ENCODE data around the gene IL20RA. TPM values are rescaled to one million over a fixed set of nuclear protein-coding genes. Genes with fewer than 3 reads are reported as not detected.

The IL20RA gene
- total and polyA plus RNA-seq, 2 of the 8 experiments (the other 6 are each of a cell fraction or from before 2014, with no cell fraction given) = 1.3 to 1.7 TPM

DNA sequence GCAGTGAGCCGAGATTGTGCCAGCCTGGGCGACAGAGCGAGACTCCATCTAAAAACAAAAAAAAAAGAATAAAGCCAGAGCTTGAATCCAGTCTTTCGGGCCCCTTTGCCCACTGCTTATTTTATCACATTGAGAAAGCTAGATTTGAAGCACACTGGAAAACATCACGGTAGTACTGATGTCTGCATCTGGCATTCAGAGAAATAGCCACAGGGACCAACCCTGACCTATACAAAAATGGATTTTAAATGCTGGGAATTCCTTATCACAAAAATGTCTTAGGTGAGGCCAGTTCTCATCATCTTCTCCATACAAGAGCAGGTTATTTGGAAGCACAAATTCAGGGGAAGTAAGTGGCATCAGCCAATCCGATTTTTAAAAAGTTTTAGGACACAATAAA lies 73.2 kb downstream of the IL20RA start:
- no peak overlapping the region for H3K4me3 ChIP-seq (ENCODE audit: extremely low read depth in 1 of 4, insufficient read depth in 2 of 4, low read depth in 3 of 4, low read length in 4 of 4)
- no peaks in the 10 kb centered on the region for H3K4me1 ChIP-seq (replicated peaks in 1 of 4; ENCODE audit: control insufficient read depth in 3 of 4, insufficient read depth in 4 of 4, low read length in 3 of 4)
- no peak overlapping the region for H4K5ac ChIP-seq (ENCODE audit: insufficient read length, low read depth, low read length)
- no peak overlapping the region for H2AK5ac ChIP-seq (ENCODE audit: low read depth, low read length)
- CTCF ChIA-PET (ENCODE audit: partially characterized antibody) = interaction anchor here (0.6 to 5.9 kb wide), 8 partner anchors 11 to 134 kb away, joined by 3 to 69 read pairs (median 4); no protein-coding TSS in a partner anchor
- H2BK120ac ChIP-seq (replicated peaks; ENCODE audit: low read depth, low read length) = no peak overlapping the region
- H3K18ac ChIP-seq (ENCODE audit: extremely low read depth, low read length) = no peak overlapping the region
- no peak overlapping the region for H3K9ac ChIP-seq (replicated peaks in 1 of 4; ENCODE audit: extremely low read depth in 1 of 4, low read depth in 3 of 4, low read length in 3 of 4)
- H3K27me3 ChIP-seq (replicated peaks in 1 of 4; ENCODE audit: control insufficient read depth in 3 of 4, extremely low read depth in 1 of 4, insufficient read depth in 3 of 4, low read length in 3 of 4) = no peaks in the 10 kb centered on the region
- no peak overlapping the region for H3K27ac ChIP-seq (ENCODE audit: low read depth, low read length)
- H3K56ac ChIP-seq (replicated peaks; ENCODE audit: insufficient read length, low read depth, low read length) = no peak overlapping the region
- no peaks in the 10 kb centered on the region for H3K36me3 ChIP-seq (ENCODE audit: control insufficient read depth in 2 of 4, insufficient read depth in 4 of 4, low read length in 3 of 4)
- H4K91ac ChIP-seq (replicated peaks; ENCODE audit: insufficient read length, low read length) = no peak overlapping the region
- no peak overlapping the region for H2AFZ ChIP-seq (ENCODE audit: low read length)
- 88% methylated on average over 6 of the region's 6 CpGs; no CpG with 5 or more reads in 1 of the 2 experiments for WGBS, 2 experiments (ENCODE audit: extremely low coverage in 1 of 2, insufficient coverage in 1 of 2, insufficient read length in 1 of 2, insufficient replicate concordance in 2 of 2, low coverage in 1 of 2, low lambda C conversion rate in 2 of 2, missing lambda C conversion rate in 1 of 2)
- no peak overlapping the region for H3K4ac ChIP-seq (replicated peaks; ENCODE audit: insufficient read length, low read depth, low read length)
- no peaks in the 10 kb centered on the region for H3K79me1 ChIP-seq (ENCODE audit: low read depth, low read length)
- H2BK15ac ChIP-seq (ENCODE audit: low read length) = no peak overlapping the region
- H3K23ac ChIP-seq (ENCODE audit: insufficient read length) = no peak overlapping the region
- no peak overlapping the region for H2BK20ac ChIP-seq (ENCODE audit: low read length)
- H4K20me1 ChIP-seq (replicated peaks in 1 of 2; ENCODE audit: control insufficient read depth in 1 of 2, insufficient read depth in 2 of 2, low read length in 2 of 2) = no peaks in the 10 kb centered on the region
- POLR2A ChIA-PET (ENCODE audit: partially characterized antibody) = no interaction called here
- H2BK12ac ChIP-seq (ENCODE audit: low read depth, low read length) = no peak overlapping the region
- no peaks in the 10 kb centered on the region for H3K9me3 ChIP-seq (ENCODE audit: insufficient read depth in 2 of 2, low read depth in 1 of 2, low read length in 1 of 2)
- H2BK5ac ChIP-seq (ENCODE audit: low read depth, low read length) = no peak overlapping the region
- H4K8ac ChIP-seq (ENCODE audit: extremely low read depth, insufficient read depth, low read length) = no peak overlapping the region
- DNase-seq (ENCODE audit: low read depth in 1 of 2, low spot score in 2 of 2) (no peak), FAIRE-seq (no peak)
- H3K14ac ChIP-seq (ENCODE audit: insufficient read length) = no peak overlapping the region
- no peaks in the 10 kb centered on the region for H3K23me2 ChIP-seq (ENCODE audit: low read depth, low read length)
- H3K79me2 ChIP-seq (ENCODE audit: control insufficient read depth in 1 of 2, insufficient read depth in 2 of 2, low read length in 2 of 2) = no peaks in the 10 kb centered on the region
- H3K4me2 ChIP-seq (ENCODE audit: insufficient read depth in 1 of 2, low read depth in 2 of 2, low read length in 2 of 2) = no peak overlapping the region
- TF ChIP-seq KDM4A (IDR thresholded peaks at IDR 0.05; ENCODE audit: low read depth, low read length, severe bottlenecking) (no peak), POU5F1 (IDR thresholded peaks at IDR 0.05; ENCODE audit: low read depth, low read length) (no peak), RFX5 (IDR thresholded peaks at IDR 0.05; ENCODE audit: borderline replicate concordance, low read depth, low read length) (no peak), BRCA1 (IDR thresholded peaks at IDR 0.05; ENCODE audit: low read depth, low read length) (no peak), SUZ12 (IDR thresholded peaks at IDR 0.05; ENCODE audit: low read length) (no peak), POLR2AphosphoS5 (IDR thresholded peaks at IDR 0.05; ENCODE audit: low read depth, low read length) (no peak), CREB1 (IDR thresholded peaks at IDR 0.05) (no peak), HDAC6 (IDR thresholded peaks at IDR 0.05; ENCODE audit: low read depth, low read length) (no peak), RBBP5 (IDR thresholded peaks at IDR 0.05; ENCODE audit: borderline replicate concordance, low read depth, low read length) (no peak), BACH1 (IDR thresholded peaks at IDR 0.05; ENCODE audit: low read length) (no peak)
- TF ChIP-seq, protein P1, sequence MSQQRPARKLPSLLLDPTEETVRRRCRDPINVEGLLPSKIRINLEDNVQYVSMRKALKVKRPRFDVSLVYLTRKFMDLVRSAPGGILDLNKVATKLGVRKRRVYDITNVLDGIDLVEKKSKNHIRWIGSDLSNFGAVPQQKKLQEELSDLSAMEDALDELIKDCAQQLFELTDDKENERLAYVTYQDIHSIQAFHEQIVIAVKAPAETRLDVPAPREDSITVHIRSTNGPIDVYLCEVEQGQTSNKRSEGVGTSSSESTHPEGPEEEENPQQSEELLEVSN (IDR thresholded peaks at IDR 0.05) = no peak
- TF ChIP-seq, protein P2, sequence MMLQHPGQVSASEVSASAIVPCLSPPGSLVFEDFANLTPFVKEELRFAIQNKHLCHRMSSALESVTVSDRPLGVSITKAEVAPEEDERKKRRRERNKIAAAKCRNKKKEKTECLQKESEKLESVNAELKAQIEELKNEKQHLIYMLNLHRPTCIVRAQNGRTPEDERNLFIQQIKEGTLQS (IDR thresholded peaks at IDR 0.05; ENCODE audit: insufficient read depth, low read depth, low read length) = no peak
- TF ChIP-seq, protein P3, sequence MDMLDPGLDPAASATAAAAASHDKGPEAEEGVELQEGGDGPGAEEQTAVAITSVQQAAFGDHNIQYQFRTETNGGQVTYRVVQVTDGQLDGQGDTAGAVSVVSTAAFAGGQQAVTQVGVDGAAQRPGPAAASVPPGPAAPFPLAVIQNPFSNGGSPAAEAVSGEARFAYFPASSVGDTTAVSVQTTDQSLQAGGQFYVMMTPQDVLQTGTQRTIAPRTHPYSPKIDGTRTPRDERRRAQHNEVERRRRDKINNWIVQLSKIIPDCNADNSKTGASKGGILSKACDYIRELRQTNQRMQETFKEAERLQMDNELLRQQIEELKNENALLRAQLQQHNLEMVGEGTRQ (IDR thresholded peaks at IDR 0.05; ENCODE audit: low read length) = no peak
